NCI-H2171 (cell line): ENCODE measurements around the gene FOXN3.

Source experiments
- DNase-seq: peaks from one replicate; lab custom pipeline; 2025; lab: John Stamatoyannopoulos, UW

Gene FOXN3

DNA sequence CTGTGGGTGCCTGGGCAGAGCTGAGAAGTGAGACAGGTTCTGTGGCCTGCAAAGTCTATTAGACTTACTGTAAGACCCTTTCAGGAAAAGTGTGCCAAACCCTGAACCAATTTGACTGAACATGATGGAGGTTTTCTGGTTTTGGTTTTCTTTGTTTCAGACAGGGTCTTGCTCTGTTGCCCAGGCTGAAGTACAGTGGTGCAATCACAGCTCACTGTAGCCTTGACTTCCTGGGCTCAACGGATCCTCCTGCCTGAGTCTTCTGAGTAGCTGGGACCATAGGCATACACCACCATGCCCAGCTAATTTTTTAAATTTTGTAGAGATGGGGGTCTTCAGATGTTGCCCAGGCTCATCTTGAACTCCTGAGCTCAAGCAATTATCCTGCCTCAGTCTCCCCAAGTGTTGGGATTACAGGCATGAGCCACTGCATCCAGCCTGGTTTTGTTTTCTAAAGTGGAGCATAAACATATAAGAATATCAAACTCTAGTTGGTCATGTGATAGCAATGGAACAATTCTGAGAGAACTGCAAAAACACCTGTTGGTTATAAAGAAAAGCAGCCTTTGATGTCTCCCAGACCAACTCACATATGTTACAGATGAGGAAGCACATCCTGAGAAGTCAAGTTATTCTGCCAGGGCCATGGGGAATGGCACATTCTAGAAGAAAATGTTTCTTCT lies 166.9 kb downstream of the FOXN3 start:
- no peak for DNase-seq

GRCh38 chr14:89249065-89249695 lies 167.9 kb downstream of the FOXN3 start:
- no peak for DNase-seq

DNA sequence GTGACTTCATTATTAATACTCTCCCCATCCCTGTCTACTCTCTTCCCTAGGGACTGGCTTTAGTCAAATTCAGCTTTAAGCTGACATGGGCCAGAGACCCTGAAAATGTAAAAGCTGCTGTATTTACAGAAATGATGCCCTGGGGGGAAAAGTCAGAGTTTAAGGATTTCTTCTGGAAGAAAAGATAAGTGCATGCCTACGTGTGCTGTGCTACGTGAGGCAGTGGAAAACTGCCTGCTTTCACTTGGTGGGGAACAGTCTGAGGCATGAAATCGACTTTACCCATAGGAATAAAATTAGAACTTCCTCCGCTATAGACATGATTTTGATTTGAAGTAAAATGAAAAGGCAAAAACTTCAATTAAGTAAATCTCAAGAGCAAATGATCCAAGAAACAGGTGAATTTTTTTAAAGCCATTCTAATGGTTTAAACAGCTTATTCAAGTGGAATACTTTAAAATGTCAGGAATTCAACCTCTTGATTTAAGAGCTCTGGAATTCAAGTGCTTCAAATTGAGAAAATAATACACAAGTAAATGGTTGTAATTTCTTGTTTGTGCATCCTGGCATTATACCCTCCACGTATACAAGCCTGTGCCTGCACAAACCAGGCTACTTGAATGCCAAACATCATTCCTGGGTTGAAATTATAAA lies 168.5 kb downstream of the FOXN3 start:
- DNase-seq: no peak

DNA sequence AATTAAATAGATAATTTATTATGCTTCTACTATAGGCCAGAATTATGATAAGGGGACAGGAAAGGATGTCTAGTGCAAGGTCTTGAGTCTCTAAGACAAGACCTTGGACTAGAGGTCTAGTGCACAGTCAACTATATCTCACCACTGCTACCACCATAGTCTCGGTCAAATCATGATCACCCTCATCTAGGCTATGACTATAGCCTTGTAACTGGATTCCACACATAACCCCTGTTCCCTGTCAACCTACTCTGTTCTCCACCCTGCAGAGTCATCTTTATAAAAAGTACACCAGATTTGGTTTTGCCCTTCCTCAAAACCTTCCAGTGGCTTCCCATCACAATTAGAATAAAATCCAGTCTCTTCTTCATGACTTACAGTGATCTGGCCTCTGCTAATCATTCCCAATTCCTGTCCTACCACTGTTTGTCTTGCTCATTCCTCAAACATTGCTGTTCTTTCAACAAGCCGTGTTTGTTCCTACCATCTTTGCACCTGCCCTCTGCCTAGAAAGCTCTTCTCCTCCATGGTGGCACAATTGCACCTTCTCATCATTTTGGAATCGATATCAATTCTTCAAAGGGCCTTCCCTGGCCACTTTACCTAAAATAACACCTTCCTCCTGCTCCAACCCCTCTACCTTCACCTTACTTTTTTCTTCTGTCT lies 169.4 kb downstream of the FOXN3 start:
- DNase-seq: no peak

DNA sequence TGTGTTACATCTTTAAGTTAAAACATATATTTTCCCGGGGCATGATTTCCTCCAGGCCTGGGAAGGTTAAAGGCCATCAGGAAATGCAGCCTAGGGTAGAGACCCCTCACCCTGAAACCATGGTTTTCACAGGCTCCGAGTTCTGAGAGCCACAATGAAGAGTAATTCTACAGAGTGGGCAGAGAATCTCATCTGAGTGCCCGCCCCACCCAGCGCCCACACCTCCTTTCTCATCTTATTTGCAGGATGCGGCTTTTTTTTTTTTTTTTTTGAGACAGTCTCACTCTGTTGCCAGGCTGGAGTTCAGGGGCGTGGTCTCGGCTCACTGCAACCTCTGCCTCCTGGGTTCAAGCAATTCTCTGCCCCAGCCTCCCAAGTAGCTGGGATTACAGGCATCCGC lies 170.7 kb downstream of the FOXN3 start:
- DNase-seq: no peak

- DNase-seq: no peak
Measured at GRCh38 chr14:89245802-89246201, 171.2 kb downstream of the FOXN3 start.

DNA sequence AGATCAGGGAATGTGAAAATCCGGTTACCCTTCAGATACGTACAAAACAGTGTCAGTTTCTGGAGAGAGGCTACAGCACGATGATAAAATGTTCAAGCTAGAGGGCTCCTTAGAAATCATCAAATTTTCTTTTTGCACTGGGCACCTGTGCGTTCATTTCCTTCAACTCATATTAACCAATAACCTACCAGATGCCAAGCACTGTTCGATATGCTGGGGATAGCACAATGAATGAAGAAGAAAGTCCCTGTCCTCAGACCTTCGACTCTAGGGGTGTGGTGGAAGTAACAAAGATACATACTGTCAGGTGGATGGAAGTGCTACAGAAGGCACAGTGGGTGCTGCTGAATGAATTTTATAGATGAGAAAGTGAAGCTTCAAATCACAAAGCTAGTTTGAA lies 172.3 kb downstream of the FOXN3 start:
- DNase-seq: no peak

DNA sequence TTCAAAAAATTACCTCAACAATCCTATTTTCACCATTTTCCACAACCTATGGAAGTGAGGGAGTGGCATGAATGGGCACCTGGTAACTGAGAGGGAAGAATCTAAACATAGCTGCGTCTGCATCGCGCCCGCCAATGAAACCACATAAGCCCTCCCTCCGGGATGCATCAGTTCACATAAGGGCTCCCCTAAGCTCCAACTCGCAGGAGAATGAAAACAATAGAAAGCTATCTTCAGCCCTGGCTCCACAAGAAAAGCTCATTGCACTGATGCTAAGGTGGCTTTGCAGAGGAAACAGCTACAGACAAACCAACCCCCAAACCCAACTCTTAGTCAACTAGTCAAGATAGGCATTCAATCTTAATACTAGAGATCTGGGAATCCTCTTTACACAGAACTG lies 173.3 kb downstream of the FOXN3 start:
- no peak for DNase-seq

DNA sequence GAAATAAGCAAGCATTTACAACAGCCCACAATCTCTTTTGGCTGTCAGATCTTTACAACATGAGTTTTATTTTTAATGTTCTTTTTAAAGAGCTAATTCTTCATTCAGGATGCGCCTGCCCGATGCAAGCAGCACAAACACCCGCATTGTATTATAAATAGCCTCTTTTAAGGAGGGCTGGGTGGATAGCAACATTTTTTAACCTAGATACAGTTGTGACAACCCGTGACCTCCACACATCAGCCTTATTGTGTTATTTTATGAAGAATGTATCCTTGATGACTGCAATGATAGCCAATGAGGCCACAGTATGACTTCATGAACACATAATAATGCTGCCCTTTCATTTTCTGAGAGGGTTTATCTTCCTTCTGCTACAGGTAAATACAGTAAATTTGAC lies 173.7 kb downstream of the FOXN3 start:
- no peak for DNase-seq

- DNase-seq: no peak
Measured at GRCh38 chr14:89242652-89243279, 174.3 kb downstream of the FOXN3 start.

GRCh38 chr14:89241934-89242651 lies 174.9 kb downstream of the FOXN3 start:
- DNase-seq: no peak

- DNase-seq: no peak
Measured at GRCh38 chr14:89241257-89241656, 175.8 kb downstream of the FOXN3 start.

DNA sequence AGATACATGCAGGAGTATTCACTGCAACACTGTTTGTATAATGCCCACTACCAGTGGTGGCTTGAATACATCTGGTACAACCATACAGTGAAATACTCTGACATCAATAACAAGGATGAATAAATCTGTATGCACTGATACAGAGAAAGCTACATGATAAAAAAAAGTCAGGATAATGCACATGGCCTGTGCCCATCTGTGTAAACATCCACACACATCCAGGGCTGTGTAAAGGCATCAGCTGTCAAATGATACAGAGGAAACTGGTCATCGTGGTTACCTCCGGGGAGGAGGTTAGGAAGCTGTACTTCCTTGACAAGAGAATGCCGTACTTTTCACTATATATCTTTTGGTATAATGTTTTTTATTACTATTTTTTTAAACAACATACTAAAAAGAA lies 176.6 kb downstream of the FOXN3 start:
- DNase-seq: no peak

- DNase-seq: no peak
Measured at GRCh38 chr14:89239023-89239422, 178.0 kb downstream of the FOXN3 start.

DNA sequence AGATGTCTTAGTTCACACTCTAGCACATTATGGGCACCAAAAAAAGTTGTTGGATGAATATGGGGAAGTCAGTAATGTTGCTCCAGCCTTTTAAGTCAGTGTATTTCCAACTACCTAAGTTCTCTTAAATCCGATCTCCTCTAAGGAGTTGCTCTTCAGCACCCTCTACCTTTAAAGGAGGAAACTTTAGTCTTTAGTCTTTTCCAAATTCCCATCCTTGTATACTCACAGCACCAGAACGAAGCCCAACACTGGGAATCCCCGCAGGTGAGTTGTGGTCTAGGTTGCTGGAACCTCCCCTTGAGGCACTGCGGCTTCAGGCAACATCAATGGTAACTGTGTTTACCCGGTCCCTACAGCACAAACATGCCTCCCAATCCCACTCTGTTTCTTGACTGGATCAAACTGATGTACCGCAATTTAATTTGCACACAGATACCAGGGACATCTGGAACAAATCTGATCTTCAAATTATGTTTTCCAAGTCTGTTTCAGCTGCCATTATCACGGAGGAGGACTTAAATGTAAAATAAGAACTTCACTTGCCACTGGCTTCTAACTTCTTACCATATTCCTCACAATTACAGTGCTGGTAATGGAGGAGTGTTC lies 179.0 kb downstream of the FOXN3 start:
- DNase-seq: no peak

DNA sequence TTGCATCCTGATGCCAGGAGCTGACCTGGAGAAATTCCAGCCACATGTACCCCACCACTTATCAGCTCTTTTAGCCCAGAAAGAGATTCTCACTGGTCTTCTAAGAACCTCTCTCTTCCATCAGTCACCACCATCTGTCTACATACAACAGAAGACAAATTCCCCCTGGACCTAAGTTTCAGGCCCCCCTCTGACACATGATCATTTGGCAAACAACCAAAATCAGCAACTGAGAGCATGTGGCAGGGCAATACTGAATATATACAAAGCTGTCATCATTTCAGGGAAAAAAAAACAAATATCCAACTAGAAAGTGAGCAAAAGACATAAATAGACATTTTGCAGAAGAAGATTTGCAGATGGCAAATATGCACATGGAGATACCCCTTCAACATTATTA lies 180.2 kb downstream of the FOXN3 start:
- peak; percentile 93 for DNase-seq

DNA sequence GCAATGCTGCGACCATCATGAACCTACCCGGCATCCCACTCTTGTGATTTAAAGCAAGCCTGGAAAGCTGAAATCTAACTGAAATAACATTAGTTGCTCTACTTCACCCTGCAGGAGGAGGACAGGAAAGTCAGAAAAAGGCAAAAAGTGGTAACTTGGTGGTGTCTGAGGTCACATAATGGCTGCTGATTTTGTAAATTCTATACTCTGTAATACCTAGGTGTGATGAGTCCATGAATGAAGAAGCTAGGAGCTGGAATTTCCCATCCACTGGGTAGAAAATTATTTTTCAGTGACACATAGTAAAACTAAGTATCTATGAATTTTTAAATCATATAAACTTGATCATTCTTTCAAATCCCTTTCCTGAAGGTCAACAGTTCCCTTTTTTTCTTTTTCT lies 183.8 kb downstream of the FOXN3 start:
- DNase-seq: no peak

DNA sequence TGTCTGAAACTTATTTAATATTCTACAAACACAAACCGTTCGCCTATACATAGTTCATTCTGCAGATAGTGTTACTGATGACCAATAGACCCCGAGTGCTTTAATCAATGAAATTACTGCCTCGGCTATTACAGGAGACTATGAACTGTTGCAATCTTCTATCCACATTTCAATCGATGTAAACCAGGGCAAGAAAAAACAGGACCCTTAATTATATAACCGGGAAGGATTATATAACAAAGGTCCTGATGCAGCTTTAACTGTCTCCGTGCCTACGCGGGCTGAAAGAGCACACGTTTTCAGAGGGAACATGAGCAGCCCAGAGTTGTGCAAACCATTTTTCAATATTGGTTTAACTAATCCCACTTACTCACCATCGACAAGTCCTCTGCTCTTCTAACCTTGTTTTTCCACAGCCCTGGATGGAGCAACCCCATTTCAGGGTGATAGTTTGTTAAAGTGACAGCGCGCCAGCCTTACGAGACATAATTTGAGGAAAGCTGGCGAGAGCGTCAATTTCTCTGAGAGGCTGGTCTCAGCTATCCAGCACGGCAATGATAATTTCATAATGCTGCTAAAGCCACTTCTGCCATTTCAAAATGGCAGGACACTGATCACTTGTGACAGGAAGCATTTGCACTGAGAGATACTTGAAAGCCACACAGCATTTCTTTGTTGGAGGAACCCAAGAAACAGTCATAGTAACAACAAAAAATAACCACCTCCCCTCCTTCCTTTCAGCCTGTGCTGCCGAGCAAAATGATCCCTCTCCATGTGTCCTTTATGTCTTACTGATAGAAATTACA lies 184.6 kb downstream of the FOXN3 start:
- no peak for DNase-seq

- DNase-seq: no peak
Measured at GRCh38 chr14:89231426-89232113, 185.5 kb downstream of the FOXN3 start.
